Measurements from ENCODE around the gene PLEKHH1. TPM values are rescaled to one million over a fixed set of nuclear protein-coding genes. Genes with fewer than 3 reads are reported as not detected.
"Not testable (repeated sequence)": the region's sequence is repeated elsewhere in the genome, so short reads cannot be mapped to it uniquely, and the experiment has no call there.

The PLEKHH1 gene
- total RNA-seq, 1 donor from 2014 or later: 3.3 TPM

DNA sequence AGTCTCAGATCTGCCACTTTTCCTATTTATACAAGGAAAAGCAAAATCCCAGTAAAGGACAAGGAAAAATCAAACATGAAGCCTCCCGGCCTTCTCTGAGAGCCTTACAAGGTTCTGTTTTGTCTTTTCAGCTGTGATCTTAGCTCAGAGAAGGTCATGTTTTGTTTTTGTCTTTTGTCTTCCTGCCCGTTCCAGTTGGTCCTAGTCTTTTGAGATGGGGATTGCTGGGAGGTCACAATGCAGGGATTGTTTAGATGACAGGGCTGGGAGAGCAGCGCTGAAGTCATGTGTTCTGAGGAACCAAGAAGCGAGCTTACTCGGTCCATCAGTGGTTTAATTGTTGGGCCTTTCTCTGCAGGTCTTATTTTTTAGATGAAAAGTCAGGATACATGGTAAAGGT, 6.0 kb downstream of the PLEKHH1 start:
- H3K9ac ChIP-seq (ENCODE audit: low read length): no peak overlapping the region
- H3K27ac Mint-ChIP-seq (ENCODE audit: unreplicated experiment): no peak overlapping the region
- no peak overlapping the region for H3K27ac ChIP-seq (ENCODE audit: low read depth, low read length)
- peaks cover under 1% of the 10 kb centered on the region for H3K9me3 Mint-ChIP-seq (ENCODE audit: unreplicated experiment)
- H3K4me1 ChIP-seq (ENCODE audit: insufficient read depth, low read length): no peaks in the 10 kb centered on the region
- FAIRE-seq (no peak), DNase-seq (ENCODE audit: low read depth) (no peak)
- H3K4me3 Mint-ChIP-seq (ENCODE audit: unreplicated experiment): no peak overlapping the region
- H3K4me1 Mint-ChIP-seq (ENCODE audit: low read depth, unreplicated experiment): peaks cover 11% of the 10 kb centered on the region
- peaks cover 4% of the 10 kb centered on the region for H3K36me3 Mint-ChIP-seq (ENCODE audit: low read depth, unreplicated experiment)
- TF ChIP-seq, protein P1, sequence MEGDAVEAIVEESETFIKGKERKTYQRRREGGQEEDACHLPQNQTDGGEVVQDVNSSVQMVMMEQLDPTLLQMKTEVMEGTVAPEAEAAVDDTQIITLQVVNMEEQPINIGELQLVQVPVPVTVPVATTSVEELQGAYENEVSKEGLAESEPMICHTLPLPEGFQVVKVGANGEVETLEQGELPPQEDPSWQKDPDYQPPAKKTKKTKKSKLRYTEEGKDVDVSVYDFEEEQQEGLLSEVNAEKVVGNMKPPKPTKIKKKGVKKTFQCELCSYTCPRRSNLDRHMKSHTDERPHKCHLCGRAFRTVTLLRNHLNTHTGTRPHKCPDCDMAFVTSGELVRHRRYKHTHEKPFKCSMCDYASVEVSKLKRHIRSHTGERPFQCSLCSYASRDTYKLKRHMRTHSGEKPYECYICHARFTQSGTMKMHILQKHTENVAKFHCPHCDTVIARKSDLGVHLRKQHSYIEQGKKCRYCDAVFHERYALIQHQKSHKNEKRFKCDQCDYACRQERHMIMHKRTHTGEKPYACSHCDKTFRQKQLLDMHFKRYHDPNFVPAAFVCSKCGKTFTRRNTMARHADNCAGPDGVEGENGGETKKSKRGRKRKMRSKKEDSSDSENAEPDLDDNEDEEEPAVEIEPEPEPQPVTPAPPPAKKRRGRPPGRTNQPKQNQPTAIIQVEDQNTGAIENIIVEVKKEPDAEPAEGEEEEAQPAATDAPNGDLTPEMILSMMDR (IDR thresholded peaks at IDR 0.05; ENCODE audit: insufficient read depth, low read depth, low read length): no peak
- TF ChIP-seq EZH2 (IDR thresholded peaks at IDR 0.05; ENCODE audit: insufficient read depth, low read length): no peak
- H3K4me2 ChIP-seq (ENCODE audit: low read length): no peak overlapping the region
- H3K4me3 ChIP-seq (ENCODE audit: insufficient read depth, low read depth, low read length): no peak overlapping the region
- no peaks in the 10 kb centered on the region for H3K9me3 ChIP-seq (ENCODE audit: insufficient read depth, low read depth, low read length)
- H3K36me3 ChIP-seq (ENCODE audit: insufficient read depth, low read length): no peaks in the 10 kb centered on the region
- H2AFZ ChIP-seq (ENCODE audit: low read depth, low read length): no peak overlapping the region
- no peaks in the 10 kb centered on the region for H3K79me2 ChIP-seq (ENCODE audit: insufficient read depth, low read length)
- H4K20me1 ChIP-seq (ENCODE audit: insufficient read depth, low read length): no peaks in the 10 kb centered on the region
- peaks cover 4% of the 10 kb centered on the region for H3K27me3 Mint-ChIP-seq (ENCODE audit: low read depth, unreplicated experiment)
- H3K27me3 ChIP-seq (ENCODE audit: insufficient read depth, low read length): peaks cover 7% of the 10 kb centered on the region

DNA sequence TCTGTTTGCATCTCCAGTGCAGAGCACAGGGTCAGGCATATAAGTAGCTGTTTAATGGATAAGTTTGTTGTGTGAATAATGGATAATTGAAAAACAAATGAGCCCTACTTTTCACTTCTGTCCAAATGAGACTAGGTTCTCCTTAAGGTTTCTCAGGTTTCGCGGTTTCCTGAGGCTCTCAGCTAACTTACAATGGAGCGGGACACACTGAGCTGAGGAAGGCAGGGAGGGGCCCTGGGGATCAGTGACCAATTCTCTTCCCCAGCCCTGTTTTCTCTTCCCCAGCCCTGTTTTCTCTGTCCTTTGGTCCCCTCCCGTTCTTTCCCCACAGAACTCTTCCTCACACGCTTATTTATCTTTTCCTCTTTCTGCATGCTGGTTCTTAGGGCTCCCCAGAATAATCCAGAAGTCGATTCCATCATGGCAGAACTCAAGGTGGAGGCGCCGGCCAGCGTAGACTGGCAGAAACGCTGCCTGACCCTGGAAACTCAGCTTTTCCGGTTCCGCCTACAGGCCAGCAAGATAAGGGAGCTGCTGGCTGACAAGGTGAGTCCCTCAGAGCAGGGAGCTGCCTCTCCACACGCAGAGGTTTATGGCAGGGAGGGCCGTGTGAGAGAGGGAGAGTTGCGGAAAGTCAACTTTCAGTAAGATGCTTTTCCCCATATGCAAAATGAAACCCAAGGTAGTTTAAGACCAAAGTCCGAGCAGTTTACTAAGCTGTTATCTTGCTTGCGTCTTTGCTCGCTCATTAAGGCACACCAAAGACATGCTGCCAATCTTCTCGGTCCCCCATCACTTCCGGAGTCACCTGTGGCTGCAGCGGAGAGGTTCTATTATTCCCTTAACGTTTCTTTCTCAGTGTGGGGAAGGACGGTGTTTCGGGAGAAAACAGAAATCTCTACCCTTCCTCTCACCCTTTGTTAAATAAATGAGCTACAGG, 8.6 kb downstream of the PLEKHH1 start:
- DNase-seq (ENCODE audit: low read depth) (no peak), FAIRE-seq (no peak)
- Histone ChIP-seq H3K9me3 (ENCODE audit: insufficient read depth, low read depth, low read length) (no peaks in the 10 kb centered on the region), H2AFZ (ENCODE audit: low read depth, low read length) (no peak overlapping the region), H3K4me3 (ENCODE audit: insufficient read depth, low read depth, low read length) (no peak overlapping the region), H3K4me1 (ENCODE audit: insufficient read depth, low read length) (no peaks in the 10 kb centered on the region), H3K79me2 (ENCODE audit: insufficient read depth, low read length) (no peaks in the 10 kb centered on the region), H3K27ac (ENCODE audit: low read depth, low read length) (no peak overlapping the region), H3K9ac (ENCODE audit: low read length) (no peak overlapping the region), H4K20me1 (ENCODE audit: insufficient read depth, low read length) (no peaks in the 10 kb centered on the region), H3K27me3 (ENCODE audit: insufficient read depth, low read length) (peaks cover 7% of the 10 kb centered on the region), H3K36me3 (ENCODE audit: insufficient read depth, low read length) (no peaks in the 10 kb centered on the region), H3K4me2 (ENCODE audit: low read length) (no peak overlapping the region)
- TF ChIP-seq EZH2 (IDR thresholded peaks at IDR 0.05; ENCODE audit: insufficient read depth, low read length): no peak
- TF ChIP-seq, protein P1 (IDR thresholded peaks at IDR 0.05; ENCODE audit: insufficient read depth, low read depth, low read length): no peak
- Mint-ChIP-seq H3K27ac (ENCODE audit: unreplicated experiment) (peak overlapping the region; percentile 26), H3K36me3 (ENCODE audit: low read depth, unreplicated experiment) (peaks cover 8% of the 10 kb centered on the region), H3K4me3 (ENCODE audit: unreplicated experiment) (no peak overlapping the region), H3K4me1 (ENCODE audit: low read depth, unreplicated experiment) (peaks cover 11% of the 10 kb centered on the region), H3K9me3 (ENCODE audit: unreplicated experiment) (peaks cover 7% of the 10 kb centered on the region), H3K27me3 (ENCODE audit: low read depth, unreplicated experiment) (peaks cover 4% of the 10 kb centered on the region)

DNA sequence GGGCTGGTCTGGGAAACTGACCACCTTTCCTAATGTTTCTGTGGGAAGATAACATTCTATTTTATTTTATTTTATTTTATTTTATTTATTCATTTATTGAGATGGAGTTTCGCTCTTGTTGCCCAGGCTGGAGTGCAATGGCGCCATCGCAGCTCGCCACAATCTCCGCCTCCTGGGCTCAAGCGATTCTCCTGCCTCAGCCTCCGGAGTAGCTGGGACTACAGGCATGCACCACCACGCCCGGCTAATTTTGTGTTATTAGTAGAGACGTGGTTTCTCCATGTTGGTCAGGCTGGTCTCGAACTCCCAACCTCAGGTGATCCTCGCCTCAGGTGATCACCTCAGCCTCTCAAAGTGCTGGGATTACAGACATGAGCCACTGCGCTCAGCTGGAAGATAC, 9.5 kb downstream of the PLEKHH1 start:
- not testable (repeated sequence) for H3K27ac ChIP-seq (ENCODE audit: low read depth, low read length); H3K9ac ChIP-seq (ENCODE audit: low read length); H3K27me3 Mint-ChIP-seq (ENCODE audit: low read depth, unreplicated experiment); H3K9me3 Mint-ChIP-seq (ENCODE audit: unreplicated experiment); H3K36me3 ChIP-seq (ENCODE audit: insufficient read depth, low read length); H3K4me3 Mint-ChIP-seq (ENCODE audit: unreplicated experiment); H3K36me3 Mint-ChIP-seq (ENCODE audit: low read depth, unreplicated experiment); H3K27me3 ChIP-seq (ENCODE audit: insufficient read depth, low read length); H3K4me1 ChIP-seq (ENCODE audit: insufficient read depth, low read length); H3K27ac Mint-ChIP-seq (ENCODE audit: unreplicated experiment); H4K20me1 ChIP-seq (ENCODE audit: insufficient read depth, low read length); H3K9me3 ChIP-seq (ENCODE audit: insufficient read depth, low read depth, low read length); H2AFZ ChIP-seq (ENCODE audit: low read depth, low read length); FAIRE-seq; DNase-seq (ENCODE audit: low read depth); H3K79me2 ChIP-seq (ENCODE audit: insufficient read depth, low read length); H3K4me2 ChIP-seq (ENCODE audit: low read length); H3K4me3 ChIP-seq (ENCODE audit: insufficient read depth, low read depth, low read length)
- H3K4me1 Mint-ChIP-seq (ENCODE audit: low read depth, unreplicated experiment): peaks cover 11% of the 10 kb centered on the region
